ENCODE measurements around the gene VRK2. TPM values are rescaled to one million over a fixed set of nuclear protein-coding genes. Genes with fewer than 3 reads are reported as not detected.
A peak's percentile ranks its signal among the peaks of the same experiment; 100 is the strongest.

Gene VRK2
- total RNA-seq, 1 experiment from 2014 or later, result 20.1 TPM

DNA sequence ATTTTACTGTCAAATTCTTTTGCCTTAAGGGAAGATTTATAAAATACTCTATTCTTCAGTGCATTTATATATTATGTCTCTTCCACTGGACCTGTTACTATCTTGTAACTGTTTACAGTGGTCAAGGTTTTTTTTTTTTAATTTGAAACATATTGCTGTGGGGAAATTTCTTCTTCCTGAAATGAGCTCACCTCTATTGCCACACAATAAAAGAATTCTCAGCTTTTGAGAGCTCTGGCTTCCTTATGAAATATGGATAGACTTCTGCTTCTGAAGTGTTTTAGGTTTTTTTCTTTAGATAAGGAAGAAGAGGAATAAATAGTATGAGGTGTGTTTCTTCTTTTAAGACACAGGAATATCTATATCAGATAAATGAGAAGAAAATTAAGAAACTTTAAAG is 7.7 kb downstream of the VRK2 start:
- CTCF ChIA-PET, result no interaction called here

DNA sequence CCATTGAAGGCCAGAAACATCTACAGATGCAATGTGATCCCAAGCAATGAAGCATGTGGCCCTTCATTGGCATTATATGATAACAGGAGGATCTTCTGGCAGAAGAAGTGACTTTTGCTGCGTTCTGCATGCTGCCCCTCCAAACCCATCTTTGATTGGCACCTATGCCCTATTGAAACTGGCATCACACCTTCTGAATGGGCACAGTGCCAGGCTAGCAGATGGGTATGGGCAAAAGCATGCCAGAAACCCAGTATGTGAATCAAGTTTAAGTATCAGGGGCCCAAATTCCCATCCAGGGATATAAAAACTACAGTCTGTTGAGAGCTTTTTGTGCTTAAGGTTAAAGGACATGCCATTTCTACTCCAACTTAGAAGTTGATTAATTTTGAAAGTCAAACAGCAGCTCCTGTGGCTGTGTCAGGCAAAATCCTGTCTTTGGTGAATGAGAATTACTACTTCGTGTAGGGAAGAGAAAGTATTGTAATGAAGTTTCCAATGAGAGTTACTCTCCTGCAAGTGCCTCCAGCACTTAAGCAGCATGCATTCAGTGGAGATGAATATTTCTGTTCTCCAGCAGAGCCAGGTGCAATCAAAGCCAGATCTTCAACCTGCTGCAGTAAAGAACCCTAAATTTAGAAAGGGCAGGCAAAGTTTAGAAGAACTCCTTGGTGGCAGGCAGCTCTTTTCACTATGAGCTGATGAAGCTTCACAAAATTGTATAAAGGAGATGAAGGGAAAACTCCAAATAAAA is 8.6 kb downstream of the VRK2 start:
- no peak for TF ChIP-seq FOXK1 (CRISPR knock-in tag; IDR thresholded peaks at IDR 0.05)
- no peak for TF ChIP-seq ZNF232 (CRISPR knock-in tag; IDR thresholded peaks at IDR 0.05)
- no peak for TF ChIP-seq NFE2L1 (CRISPR knock-in tag; IDR thresholded peaks at IDR 0.05)
- TF ChIP-seq, protein P1, sequence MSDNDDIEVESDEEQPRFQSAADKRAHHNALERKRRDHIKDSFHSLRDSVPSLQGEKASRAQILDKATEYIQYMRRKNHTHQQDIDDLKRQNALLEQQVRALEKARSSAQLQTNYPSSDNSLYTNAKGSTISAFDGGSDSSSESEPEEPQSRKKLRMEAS (CRISPR knock-in tag; IDR thresholded peaks at IDR 0.05), result no peak
- TF ChIP-seq, protein P2, sequence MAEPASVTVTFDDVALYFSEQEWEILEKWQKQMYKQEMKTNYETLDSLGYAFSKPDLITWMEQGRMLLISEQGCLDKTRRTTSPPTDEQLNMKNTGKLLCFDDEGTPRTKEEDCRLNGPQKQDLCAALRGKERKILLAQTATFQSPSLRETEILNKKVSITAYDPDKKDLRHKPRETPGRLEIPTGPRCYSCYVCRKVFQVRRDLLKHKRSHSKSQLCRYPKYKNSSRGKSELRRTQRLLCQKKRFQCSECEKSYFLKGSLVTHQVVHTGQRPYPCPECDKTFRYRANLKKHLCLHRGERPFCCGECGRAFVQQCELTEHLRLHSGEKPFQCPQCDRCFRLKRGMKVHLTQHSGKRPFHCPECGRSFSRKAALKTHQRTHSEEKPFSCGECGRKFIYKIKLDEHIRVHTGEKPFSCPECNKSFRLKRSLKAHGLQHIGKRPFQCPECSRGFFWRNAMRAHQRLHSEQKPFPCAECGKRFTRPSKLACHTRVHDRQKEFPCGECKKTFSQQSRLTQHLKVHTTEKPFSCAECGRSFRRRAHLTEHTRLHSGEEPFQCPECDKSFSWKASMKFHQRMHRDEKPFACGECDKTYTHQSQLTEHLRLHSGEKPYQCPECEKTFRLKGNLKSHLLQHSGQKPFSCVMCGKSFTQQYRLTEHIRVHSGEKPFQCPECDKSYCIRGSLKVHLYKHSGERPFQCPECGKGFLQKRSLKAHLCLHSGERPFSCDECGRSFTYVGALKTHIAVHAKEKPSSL (CRISPR knock-in tag; conservative IDR thresholded peaks at IDR 0.05), result no peak
- no peak for TF ChIP-seq TCF7 (CRISPR knock-in tag; IDR thresholded peaks at IDR 0.05; ENCODE audit: low read depth)
- TF ChIP-seq, protein P3, sequence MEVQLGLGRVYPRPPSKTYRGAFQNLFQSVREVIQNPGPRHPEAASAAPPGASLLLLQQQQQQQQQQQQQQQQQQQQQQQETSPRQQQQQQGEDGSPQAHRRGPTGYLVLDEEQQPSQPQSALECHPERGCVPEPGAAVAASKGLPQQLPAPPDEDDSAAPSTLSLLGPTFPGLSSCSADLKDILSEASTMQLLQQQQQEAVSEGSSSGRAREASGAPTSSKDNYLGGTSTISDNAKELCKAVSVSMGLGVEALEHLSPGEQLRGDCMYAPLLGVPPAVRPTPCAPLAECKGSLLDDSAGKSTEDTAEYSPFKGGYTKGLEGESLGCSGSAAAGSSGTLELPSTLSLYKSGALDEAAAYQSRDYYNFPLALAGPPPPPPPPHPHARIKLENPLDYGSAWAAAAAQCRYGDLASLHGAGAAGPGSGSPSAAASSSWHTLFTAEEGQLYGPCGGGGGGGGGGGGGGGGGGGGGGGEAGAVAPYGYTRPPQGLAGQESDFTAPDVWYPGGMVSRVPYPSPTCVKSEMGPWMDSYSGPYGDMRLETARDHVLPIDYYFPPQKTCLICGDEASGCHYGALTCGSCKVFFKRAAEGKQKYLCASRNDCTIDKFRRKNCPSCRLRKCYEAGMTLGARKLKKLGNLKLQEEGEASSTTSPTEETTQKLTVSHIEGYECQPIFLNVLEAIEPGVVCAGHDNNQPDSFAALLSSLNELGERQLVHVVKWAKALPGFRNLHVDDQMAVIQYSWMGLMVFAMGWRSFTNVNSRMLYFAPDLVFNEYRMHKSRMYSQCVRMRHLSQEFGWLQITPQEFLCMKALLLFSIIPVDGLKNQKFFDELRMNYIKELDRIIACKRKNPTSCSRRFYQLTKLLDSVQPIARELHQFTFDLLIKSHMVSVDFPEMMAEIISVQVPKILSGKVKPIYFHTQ (CRISPR knock-in tag; IDR thresholded peaks at IDR 0.05), result no peak
- H3K9me3 Mint-ChIP-seq, result no peaks in the 10 kb centered on the region
- H3K27me3 Mint-ChIP-seq (ENCODE audit: low read depth), result no peaks in the 10 kb centered on the region
- no peak for DNase-seq (ENCODE audit: low spot score)
- CTCF ChIA-PET, result no interaction called here
- peak overlapping the region; percentile 84 for H3K27ac Mint-ChIP-seq
- H3K4me1 Mint-ChIP-seq, result peaks cover 53% of the 10 kb centered on the region
- POLR2A ChIA-PET, result interaction anchor here (1.5 kb wide), 1 partner anchor 9 kb away, joined by 6 read pairs; the partner anchor contains the start of gene VRK2
- peak; percentile 58; the same call in 1 of the 2 replicates for ATAC-seq
- H3K4me3 Mint-ChIP-seq, result no peak overlapping the region
- H3K36me3 Mint-ChIP-seq, result no peaks in the 10 kb centered on the region

More for the DNA sequence above, 7.7 kb downstream of the VRK2 start:
- DNase-seq (ENCODE audit: low spot score) (no peak), ATAC-seq (no peak)
- POLR2A ChIA-PET, result no interaction called here
- Mint-ChIP-seq H3K4me3 (no peak overlapping the region), H3K27me3 (ENCODE audit: low read depth) (no peaks in the 10 kb centered on the region), H3K36me3 (peaks cover 2% of the 10 kb centered on the region), H3K27ac (no peak overlapping the region), H3K4me1 (peaks cover 53% of the 10 kb centered on the region), H3K9me3 (no peaks in the 10 kb centered on the region)
- TF ChIP-seq MYBL2 (CRISPR knock-in tag; IDR thresholded peaks at IDR 0.05) (no peak), IRF2 (CRISPR knock-in tag; IDR thresholded peaks at IDR 0.05; ENCODE audit: borderline replicate concordance, low read depth) (no peak), GRHL2 (CRISPR knock-in tag; IDR thresholded peaks at IDR 0.05; ENCODE audit: insufficient replicate concordance, severe bottlenecking) (no peak), ZNF317 (CRISPR knock-in tag; IDR thresholded peaks at IDR 0.05; ENCODE audit: borderline replicate concordance, low read depth) (no peak)
- TF ChIP-seq, protein P2 (CRISPR knock-in tag; conservative IDR thresholded peaks at IDR 0.05), result no peak

DNA sequence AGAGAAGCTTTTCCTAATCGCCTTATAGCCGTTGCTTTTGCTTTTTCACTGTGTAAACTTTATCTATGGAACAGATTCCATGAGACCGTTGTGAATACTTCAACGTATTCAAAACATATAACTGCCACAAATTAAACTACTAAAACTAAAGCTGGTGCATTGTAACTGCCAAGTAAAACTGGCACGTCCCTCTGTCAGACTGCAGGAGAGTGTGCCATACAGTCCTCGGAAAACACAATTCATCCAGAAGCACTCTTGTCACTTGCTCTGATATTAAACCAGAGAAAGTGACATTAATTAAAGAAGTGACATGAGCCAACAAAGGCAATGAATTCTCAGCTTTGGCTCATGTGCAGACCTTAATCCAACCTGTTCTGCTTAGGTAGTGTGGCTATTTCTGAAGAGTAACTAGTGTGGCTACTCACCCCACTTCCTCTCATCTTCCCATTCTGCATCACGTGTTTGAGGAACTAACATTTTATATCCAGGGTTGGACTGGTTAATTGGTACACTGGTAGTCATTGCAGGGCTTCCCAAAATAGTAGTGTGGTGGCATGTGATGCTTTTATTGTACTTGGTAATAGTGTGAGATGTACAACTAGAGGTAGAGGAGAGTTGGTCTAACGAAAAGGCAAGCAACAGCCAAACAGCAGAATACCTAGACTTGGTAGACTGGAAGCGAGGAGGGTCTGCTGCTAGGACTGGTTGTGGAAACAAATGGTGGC is 9.7 kb downstream of the VRK2 start:
- Mint-ChIP-seq H3K9me3 (no peaks in the 10 kb centered on the region), H3K27ac (no peak overlapping the region), H3K4me1 (peaks cover 51% of the 10 kb centered on the region), H3K4me3 (no peak overlapping the region), H3K36me3 (no peaks in the 10 kb centered on the region), H3K27me3 (ENCODE audit: low read depth) (no peaks in the 10 kb centered on the region)
- no peak for DNase-seq (ENCODE audit: low spot score)
- ChIA-PET POLR2A (interaction anchor here (1.5 kb wide), 1 partner anchor 10 kb away, joined by 6 read pairs; the partner anchor contains the start of gene VRK2), CTCF (no interaction called here)
- TF ChIP-seq, protein P4, sequence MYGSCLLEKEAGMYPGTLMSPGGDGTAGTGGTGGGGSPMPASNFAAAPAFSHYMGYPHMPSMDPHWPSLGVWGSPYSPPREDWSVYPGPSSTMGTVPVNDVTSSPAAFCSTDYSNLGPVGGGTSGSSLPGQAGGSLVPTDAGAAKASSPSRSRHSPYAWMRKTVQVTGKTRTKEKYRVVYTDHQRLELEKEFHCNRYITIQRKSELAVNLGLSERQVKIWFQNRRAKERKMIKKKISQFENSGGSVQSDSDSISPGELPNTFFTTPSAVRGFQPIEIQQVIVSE (CRISPR knock-in tag; IDR thresholded peaks at IDR 0.05; ENCODE audit: borderline replicate concordance), result no peak
- peak; percentile 40 for ATAC-seq
